ENCODE data around the gene CDKN2C.
A peak's percentile ranks its signal among the peaks of the same experiment; 100 is the strongest.

CDKN2C gene

DNA sequence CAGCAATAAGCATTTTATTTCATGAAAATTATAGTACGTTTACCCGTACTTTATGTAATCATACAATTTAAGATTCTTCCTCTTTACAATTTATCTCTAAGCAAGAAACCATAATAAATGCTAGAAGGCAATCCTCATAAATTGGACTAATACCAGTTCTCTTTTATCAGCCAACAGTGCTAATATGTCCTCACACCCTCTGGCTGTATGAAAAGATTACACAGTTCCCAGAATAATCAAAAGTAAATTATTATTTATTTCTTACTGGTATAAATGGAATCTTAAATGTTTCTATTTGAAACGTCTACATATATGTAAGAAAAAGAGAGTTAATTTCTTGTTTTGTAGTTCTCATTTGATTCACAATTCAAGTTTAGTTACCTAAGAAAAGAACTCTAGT, 3.1 kb upstream of the CDKN2C start:
- DNase-seq, result no peak

DNA sequence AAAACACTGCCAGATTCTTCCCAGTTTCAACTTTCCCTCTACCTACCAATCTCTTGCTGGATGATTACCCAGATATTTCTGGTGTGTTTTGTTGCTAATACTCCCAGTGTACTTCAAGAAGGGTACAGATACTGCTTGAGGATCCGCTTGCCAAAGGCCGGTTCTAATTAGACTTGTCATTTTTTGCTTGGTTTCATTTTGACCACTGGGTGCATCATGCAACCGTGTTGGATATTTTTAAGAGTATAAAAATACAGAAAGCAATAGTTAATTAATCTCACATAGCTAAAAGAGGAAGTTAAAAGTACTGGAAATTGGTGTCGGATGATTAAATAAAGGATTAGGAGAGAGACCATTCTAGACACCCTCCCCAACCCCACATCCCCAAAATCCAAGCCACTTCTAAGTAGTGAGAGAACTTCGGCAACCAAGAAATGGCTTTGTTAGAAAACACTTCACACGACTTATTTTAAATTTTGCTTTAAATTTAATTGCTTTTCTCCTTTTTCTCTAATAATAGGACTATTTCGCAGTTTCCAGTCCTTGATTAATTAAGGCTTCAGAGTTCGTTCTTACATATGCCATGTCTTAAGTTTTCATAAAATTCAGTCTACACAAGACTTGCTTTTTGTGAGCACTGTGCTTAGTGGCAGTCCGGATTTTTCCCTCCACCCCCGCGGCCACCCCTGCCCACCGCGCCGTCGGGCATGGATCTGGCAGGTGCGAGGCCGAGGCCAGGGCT, 2.5 kb upstream of the CDKN2C start:
- DNase-seq, result no peak

DNA sequence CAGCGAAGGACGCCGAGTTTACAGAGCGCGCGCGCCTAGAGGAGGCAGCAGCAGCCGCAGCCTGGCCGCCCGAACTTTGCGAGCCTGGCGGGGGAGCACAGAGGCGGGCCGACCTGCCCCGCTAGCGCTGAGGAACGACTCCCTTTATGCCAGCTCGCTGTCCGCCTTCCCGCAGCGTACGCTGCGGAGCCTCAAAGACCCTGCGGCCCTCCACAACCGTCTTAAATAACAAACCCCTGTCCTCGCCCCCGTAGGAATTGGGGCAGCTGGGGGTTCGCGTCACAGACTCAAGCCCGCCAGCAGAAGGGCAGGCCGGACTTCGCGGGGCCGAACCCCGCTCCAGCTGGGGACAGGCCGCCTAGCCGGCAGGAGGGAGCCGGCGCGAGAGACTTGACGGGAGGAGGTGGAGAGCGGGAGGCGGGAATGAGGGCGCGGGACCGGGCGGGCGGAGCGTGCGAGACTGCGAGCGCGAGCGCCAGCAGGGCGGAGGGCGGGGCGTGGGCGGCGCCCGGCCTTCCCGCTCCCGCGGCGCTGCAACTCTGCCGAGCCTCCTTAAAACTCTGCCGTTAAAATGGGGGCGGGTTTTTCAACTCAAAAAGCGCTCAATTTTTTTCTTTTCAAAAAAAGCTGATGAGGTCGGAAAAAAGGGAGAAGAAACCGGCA, 1.8 kb upstream of the CDKN2C start:
- peak; percentile 83 for DNase-seq

DNA sequence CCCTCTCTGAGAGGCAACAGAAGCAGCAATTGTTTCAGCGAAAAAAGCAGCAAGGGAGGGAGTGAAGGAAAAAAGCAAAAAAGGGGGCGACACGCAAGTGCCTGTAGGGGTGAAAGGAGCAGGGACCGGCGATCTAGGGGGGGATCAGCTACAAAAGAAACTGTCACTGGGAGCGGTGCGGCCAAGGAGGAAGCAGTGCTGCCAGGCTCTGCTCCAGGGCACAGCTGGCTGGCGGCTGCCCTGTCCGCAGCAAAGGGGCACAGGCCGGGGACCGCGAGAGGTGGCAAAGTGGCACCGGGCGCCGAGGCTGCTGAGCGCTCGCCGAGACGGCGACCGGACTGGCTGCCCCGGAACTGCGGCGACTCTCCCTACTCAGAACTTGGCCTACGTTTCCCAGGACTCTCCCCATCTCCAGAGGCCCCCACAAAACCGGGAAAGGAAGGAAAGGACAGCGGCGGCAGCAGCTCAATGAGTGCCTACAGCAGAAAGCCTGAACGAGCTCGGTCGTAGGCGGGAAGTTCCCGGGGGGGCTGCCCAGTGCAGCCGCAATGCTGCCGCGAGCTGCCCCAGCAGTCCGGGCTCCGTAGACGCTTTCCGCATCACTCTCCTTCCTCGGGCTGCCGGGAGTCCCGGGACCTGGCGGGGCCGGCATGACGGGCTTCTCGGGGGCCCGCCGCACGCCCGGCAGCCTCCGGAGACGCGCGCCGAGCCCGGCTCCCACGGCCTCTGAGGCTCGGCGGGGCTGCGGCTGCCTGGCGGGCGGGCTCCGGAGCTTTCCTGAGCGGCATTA, 1.0 kb upstream of the CDKN2C start:
- peak; percentile 47 for DNase-seq

DNA sequence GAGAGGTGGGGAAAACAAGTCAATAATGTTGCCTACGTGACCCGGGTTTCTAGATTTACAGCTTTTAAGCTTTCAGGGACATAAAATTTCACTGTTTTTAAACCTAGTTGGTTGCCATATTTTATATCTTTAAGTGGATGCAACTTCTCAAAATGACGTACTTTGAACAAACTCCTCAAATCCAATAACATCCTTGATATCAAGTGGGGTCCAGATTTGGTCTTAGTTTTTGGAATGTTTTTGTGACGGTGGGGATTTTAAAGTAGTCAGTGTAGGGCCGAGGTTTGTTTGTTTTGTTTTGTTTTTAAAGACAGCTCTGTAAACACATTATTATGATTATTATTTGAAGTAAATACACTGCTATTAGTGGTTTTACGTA, 453 bp downstream of the CDKN2C start:
- no peak for DNase-seq

DNA sequence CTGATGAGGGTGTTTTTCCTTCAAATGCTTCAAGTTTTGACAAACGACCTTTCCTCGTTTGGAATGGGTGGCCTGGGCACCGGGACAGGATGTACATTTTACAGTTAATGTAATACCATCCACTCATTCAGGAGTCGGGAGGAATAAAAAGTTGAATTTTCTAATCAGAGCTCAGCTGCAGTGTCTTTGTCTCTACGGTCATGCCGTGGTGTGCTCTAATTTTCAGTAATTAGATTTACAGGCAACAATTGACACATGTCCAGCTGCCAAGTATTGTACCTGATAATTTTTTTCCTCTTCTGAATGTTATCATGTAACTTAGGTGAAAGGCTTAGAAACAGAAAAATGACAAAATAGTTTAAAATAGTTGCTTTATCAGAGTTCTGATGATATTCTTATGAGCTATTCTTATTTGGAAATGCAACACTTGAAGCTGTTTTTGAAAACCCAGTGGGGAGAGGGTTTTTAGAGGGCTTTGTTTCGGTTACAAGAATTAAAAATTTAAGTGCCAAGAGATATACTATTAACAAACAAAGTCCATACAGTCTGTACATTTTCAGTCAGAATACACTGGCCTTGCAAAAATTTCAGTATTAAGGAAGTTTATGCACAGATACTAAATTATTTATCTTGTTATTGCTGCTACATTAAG, 1.0 kb downstream of the CDKN2C start:
- no peak for DNase-seq

DNA sequence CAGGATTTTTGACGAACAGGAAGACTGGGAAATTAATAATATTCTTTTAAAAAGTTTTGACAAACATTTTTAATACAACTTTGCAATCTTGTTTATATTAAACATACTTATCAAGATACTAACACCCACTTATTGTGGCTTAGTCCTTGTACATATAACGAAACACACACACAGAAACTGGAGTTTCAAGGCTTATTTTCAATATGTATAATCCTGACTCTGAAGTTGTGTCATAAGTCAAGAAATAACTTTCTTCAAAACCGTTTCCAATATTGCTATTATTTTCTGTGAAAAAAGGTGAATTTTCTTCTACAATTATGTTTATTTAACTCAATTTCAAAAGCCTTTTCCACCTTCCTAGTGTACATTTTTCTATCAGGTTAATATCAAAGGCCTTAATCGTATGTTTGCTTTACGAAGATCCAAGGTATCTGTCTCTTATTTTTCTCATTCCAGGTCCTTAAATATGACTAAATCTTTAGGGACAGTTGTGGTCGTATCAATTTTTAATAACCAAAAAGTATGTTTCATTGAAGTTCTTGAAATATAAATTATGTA, 1.8 kb downstream of the CDKN2C start:
- no peak for DNase-seq

DNA sequence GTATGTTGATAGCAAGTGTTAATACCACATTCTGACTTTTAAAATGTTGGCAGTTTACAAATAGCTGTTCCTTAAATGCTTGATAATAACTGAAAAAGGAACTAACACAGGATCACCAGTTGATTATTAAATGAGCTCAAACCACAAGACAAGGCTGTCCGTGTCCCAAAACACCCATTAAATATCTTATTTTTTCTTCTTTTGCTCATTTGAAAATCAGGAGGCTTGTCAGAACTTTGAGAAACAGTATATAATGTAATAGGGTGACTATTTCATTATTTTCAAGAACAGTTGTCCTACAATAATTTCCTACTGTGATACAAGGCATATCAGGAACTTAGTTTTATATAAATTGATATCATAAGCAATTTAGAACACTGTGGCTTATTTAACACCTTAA, 2.7 kb downstream of the CDKN2C start:
- no peak for DNase-seq

DNA sequence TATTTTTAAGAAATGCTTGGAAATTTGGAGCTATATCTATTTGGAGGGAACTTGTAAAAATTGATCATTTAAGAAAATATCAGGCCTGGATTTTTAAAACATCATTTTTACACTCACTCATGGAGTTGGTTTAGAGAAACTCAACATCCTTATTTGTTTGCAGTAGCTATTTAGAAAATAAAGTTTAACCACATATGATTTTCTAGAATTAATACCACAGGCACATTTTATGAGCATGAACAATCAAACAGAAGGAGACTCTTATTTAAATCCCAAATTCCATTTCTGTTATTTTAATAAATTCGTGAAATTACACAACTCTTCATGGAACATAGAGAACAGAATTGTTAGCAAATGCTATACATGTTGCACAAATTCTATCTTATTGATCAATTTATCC, 3.2 kb downstream of the CDKN2C start:
- no peak for DNase-seq

DNA sequence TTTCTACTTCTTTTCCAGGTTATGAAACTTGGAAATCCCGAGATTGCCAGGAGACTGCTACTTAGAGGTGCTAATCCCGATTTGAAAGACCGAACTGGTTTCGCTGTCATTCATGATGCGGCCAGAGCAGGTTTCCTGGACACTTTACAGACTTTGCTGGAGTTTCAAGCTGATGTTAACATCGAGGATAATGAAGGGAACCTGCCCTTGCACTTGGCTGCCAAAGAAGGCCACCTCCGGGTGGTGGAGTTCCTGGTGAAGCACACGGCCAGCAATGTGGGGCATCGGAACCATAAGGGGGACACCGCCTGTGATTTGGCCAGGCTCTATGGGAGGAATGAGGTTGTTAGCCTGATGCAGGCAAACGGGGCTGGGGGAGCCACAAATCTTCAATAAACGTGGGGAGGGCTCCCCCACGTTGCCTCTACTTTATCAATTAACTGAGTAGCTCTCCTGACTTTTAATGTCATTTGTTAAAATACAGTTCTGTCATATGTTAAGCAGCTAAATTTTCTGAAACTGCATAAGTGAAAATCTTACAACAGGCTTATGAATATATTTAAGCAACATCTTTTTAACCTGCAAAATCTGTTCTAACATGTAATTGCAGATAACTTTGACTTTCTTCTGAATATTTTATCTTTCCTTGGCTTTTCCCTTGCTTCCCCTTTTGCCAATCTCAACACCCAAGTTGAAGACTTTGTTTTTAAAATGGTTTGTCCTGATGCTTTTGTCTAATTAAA, 4.0 kb downstream of the CDKN2C start:
- no peak for DNase-seq

DNA sequence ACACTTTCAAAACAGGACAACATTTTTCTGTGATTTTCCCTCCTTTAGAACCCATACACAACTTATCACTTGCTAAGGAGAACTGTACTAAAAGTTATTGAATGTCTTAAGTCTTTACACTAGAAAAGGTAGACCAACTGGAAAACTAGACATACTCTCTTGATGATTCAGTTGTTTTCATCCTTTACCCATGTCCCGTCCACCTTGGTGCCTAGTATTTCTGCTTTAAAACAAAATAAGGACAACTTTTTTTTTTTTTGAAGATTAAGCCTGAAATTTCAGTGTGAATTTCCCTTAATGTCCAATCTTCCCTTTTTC, 4.5 kb downstream of the CDKN2C start:
- DNase-seq, result no peak

DNA sequence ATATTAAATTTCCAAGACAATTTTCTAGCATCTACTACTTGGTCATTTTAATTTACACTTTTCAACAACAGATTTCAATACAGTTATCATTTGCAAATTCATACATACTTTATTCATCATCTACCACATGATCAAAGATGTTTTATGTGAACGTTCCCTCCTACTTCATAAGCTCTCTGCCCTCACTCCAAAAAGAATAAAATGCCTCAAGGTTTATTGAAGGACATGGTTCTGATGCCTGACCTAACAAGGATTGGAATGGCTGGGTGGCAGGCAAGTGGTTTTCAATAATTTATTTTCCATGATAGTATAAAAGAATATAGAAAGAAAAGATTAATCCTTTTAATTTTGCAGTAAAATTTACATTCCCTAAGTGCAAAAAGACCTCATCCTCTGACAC, 5.4 kb downstream of the CDKN2C start:
- no peak for DNase-seq

DNA sequence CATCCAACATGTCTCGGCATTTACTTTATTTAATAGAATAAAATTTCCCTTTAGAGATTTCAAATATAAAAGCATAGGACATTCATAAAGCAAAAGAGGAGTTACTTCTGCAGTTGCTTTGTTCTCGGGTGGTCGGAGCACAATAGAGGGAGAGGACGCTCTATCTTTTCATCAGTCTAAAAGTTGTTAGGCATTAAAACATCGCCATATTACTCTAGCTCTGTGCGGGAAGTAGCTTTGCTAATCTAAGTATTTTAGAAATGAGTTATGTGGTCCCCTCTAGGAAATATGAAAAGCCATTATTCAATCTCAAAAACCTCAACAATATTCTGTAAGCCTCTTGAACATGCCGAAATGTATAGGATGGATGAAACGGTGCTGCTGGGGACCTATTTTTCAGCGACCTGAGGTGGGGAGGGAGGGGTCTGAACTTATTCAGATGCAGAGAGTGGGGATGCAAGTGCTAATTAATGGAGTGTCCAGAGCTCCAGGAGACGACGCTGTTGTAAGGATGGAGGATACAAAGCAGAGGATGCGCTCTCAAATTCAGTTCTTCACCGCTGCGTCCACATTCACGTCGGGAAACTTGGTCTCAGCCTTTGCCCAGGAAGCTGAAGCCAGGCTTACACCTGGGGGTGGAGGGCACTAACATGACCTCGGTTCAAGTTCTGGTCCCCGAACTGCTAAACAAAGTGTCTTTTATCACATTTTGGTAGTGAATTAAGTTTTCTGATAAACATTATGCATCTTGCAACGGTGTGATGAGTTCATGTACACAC, 6.3 kb downstream of the CDKN2C start:
- DNase-seq, result no peak

DNA sequence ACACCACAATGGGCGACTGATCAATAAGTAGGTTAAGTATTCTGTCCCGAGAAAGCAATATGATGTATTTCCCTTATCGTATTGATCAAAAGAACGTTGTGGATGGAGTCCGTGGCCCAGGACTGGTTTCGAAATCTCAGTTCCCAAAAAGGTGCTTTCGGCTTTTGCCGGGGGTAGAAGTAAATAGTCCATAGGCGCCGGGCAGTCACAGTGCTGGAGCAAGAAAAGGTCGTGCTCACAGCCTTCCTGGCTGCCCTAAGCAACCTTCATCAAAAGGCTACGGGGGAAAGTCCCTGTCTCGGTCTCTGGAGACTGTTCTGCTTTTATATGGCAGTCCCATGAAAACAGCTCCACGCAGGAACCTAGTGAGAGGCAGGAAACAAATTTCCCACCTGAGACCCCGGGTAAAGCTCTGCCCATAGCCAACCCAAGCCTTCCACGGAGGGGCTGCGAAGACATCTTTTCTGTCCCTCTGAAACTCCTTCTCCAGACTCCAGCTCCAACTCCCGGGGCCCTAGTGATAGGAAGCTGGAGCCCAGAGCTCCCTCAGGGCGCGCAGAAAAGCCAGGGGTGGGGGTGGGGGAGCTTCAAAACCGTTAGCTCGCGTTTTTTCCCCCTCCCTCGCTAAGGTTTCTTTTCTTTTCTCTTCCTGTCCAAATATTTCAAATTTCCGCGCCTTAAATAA, 7.0 kb downstream of the CDKN2C start:
- DNase-seq, result peak; percentile 22

DNA sequence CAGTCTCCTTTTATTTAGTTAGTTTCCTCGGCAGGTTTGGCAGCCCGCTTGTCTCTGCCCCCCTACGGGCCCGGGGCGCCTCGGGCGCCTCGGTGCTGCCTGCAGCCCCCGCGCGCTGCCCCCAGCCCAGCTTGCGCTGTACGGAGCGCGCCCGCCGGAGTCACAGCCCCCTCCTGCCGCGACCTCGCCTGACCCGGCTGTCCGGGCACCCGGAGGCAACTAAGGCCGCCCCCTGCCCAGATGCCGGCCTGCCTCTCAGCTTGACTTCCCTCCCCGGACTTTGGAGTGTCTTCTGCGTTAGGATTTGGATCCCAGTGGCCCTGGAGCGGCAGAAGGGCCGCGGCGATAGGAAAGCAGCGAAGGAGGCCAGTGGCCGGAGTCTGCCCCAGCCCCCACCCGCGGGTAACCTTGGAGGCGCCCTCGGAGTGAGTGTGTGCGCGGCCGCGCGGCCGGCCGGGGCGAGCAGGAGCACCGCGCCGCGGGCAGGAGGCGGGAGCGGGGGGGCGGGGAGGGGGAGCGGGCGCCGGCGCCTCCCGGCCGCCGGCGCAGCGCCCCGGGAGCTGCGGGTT, 7.6 kb downstream of the CDKN2C start:
- peak; percentile 11 for DNase-seq

DNA sequence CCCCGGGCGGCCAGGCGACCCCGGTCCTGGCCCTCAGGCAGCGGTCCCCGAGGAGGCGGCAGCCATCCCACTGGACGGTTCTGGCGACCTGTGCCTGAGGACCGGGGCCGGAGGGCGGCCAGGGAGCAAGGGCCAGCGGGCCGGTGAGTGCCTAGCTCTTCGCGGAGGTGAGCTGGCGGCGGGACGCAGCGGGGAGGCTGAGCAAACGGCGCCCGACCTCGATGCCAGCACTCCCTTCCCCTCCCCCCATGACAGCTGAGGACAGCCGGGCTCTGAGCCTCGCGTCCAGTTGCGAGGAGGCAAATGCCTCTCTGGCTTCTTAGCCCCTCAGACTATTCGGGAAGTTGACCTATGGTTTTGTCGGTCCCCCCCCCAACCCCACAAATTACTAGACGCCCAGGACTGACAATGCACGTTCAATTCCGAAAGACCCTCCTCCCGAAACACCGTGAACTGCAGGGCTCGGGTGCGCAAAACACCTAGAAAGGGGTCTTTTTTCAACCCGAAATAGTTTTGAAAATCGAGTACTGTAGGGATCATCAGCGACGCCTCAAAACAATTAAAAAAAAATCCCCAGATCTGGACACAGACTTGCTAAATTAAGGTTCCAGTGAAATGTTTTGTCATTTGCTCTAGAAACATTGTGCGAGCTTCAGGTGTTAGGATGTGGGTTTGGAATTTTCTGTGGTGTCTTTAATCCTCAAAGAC, 8.3 kb downstream of the CDKN2C start:
- peak; percentile 44 for DNase-seq

DNA sequence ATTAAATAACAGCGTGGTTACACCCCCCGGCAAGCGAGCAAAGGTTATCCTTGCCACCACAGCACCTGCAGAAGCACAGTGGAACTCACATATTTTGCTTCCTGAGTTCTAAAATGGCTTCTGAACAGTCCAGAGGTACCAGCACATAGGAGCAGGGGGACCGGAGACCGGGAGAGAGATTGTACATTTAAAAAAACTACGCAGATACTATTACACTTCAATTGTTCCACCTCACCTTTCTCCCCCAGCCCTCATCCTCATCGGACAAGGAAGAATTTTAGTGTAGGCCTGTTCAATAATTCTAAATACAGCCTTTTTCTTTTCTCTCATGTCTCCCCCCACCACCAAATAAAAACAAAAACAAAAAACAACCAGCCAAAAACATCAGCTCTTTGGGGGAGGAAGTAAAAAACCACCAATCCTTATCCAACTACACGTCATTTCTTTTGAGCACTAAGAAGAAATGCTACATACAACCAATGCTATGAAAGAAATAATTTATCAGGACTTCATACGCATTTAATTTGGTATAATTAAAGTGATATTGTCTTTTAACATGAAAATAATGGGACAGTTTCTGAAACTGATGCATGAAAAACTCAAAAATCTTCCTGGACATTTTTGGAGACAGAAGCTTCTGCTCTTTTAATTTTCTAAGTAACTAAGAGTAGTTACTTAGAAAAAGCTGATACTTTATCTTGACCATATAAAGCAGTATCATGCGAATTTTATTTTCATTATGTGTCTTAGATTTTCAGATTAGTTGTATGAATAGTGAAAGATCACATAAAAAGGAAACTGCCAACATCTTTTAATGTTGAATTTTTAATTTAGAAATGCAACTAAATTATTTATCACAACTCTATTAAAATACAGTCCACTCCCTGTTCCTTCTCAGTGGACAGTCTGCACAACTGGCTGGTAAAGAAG, 9.1 kb downstream of the CDKN2C start:
- DNase-seq, result no peak

DNA sequence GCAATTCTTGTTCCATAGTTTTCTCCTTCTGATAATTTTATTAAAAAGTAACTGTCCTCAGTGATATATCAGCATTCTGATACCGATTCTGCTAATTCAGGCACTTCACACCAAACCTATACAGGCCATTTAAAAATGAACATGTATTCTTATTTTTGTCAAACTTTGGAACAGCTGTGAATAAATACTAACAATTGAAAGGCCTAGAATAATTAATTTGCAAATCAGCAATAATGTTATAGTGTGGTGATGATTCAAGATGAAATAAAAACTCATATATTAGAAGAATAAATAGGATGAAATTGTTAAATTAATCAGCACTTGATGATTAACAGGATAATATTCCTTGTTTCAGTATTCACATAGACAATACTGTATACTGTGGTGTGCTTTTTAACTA, 9.9 kb downstream of the CDKN2C start:
- DNase-seq, result no peak

DNA sequence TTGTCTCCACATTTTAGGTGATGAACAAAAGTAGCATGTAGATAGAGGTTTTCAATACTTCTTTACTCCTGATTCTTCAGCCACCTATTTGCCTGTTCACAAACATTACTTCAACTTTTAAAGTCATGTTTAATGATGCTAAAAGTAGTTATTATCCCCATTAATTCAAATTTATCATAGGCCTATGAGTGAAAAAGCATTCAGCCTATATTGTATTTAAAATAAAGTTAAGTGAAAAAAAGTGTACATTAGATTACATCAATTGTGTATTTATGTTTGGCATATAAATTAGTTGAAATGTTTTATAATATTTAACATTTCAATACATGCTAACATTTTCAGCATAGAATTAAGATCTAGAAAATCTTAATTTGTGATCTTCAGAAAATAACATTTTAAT, 10.5 kb downstream of the CDKN2C start:
- no peak for DNase-seq
